Natural killer cell (primary cell): Measurements from ENCODE around the gene FGR. TPM values are rescaled to one million over a fixed set of nuclear protein-coding genes. Genes with fewer than 3 reads are reported as not detected.

Experiments
- ATAC-seq, 3 donors: fragments of 150-1000 bp in 2 of 3; fragments of 200-7000 bp in 1 of 3; cut with Tn5 transposase; 1 replicate in 1 of 3; 2 replicates in 2 of 3; pipeline ENCODE4 v1.10.0; 2021; ENCODE audit warnings: mild to moderate bottlenecking in 2 of 3, moderate library complexity in 2 of 3
- DNase-seq, 2 donors: peaks; one replicate each; pipeline versions ENCODE4 v3.0.0 to v3.0.0-alpha.2; 2013 to 2021; ENCODE audit warnings: mixed read lengths in 1 of 2
- H3K27ac ChIP-seq: one replicate; pipeline ENCODE4 v1.5.1; 2013; ENCODE audit warnings: mild to moderate bottlenecking, low read length
- H3K27me3 ChIP-seq: one replicate; pipeline ENCODE4 v1.6.1; 2013; ENCODE audit warnings: low read length; ENCODE audit not compliant: control insufficient read depth, insufficient read depth
- H3K36me3 ChIP-seq: one replicate; pipeline ENCODE4 v1.6.1; 2013; ENCODE audit warnings: low read length; ENCODE audit not compliant: control insufficient read depth, insufficient read depth
- H3K4me1 ChIP-seq: one replicate; pipeline ENCODE4 v1.6.1; 2013; ENCODE audit warnings: low read length; ENCODE audit not compliant: control insufficient read depth, insufficient read depth
- H3K4me3 ChIP-seq: one replicate; pipeline ENCODE4 v1.5.1; 2013; ENCODE audit warnings: low read length
- H3K9me3 ChIP-seq: one replicate; pipeline ENCODE4 v1.6.1; 2013; ENCODE audit warnings: low read length; ENCODE audit not compliant: control insufficient read depth, insufficient read depth
- H3K27ac Mint-ChIP-seq, 2 donors: one replicate each; pipeline ENCODE4 v1.8.0; 2022; ENCODE audit warnings: mild to moderate bottlenecking in 2 of 2, mixed read lengths in 2 of 2, moderate library complexity in 1 of 2
- H3K27me3 Mint-ChIP-seq, 2 donors: one replicate each; pipeline ENCODE4 v1.8.0; 2022; ENCODE audit warnings: low read depth in 2 of 2, mixed read lengths in 2 of 2
- H3K36me3 Mint-ChIP-seq: one replicate; pipeline ENCODE4 v1.8.0; 2022; ENCODE audit warnings: mixed read lengths
- H3K4me1 Mint-ChIP-seq, 2 donors: one replicate each; pipeline ENCODE4 v1.8.0; 2022; ENCODE audit warnings: mixed read lengths in 2 of 2
- H3K4me3 Mint-ChIP-seq: one replicate; pipeline ENCODE4 v1.8.0; 2022; ENCODE audit warnings: mild to moderate bottlenecking, moderate library complexity, mixed read lengths
- H3K9me3 Mint-ChIP-seq, 2 donors: one replicate each; pipeline ENCODE4 v1.8.0; 2022; ENCODE audit warnings: mixed read lengths in 2 of 2
- CTCF ChIP-seq: fragments of 200-600 bp; IDR thresholded peaks from one replicate; pipeline ENCODE4 v1.8.0; 2022; ENCODE audit warnings: antibody characterized with exemption
- WGBS: methylation state at CpG from one replicate; pipeline ENCODE4 v1.1.7; 2013; ENCODE audit warnings: missing lambda C conversion rate; ENCODE audit not compliant: insufficient coverage; 5-methylcytosine and 5-hydroxymethylcytosine counted together
- intact Hi-C: fragments of 100-400 bp; cut with micrococcal nuclease; formaldehyde crosslinking; loops from one replicate; pipeline ENCODE4 v1.14.2; 2022
- total RNA-seq, 4 donors: library from RNA; stranded (reverse); fragments of 120-200 nt in 1 of 4; gene quantifications; one replicate each; pipeline versions ENCODE4 v1.2.3 to v1.2.4, GENCODE V29; 2013 to 2022

Gene FGR
- total RNA-seq, 3 donors from 2014 or later (not counting 1 experiment from before 2014, with no cell fraction given), result 353 to 452 (median 362) TPM

DNA sequence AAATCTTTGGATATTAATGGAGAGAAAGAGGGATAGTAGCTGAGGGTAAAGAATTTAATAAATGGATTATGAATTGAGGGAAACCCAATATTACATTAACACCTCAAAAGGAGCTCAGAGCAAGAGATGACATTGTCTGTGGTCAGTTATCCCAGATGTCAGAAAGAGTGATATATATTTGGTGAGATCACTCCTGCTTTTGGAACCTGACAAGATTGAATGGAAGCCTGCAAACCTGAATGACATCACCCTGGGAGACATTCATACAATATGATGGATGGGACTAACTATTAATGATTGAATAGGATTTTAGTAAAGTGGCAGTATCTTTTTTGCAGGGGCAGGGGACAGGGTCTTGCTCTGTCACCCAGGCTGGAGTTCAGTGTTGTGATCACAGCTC lies 43.8 kb upstream of the FGR start:
- Mint-ChIP-seq H3K4me3 (no peak overlapping the region), H3K4me1 (no peaks in the 10 kb centered on the region), H3K9me3 (peaks cover 4 to 5% of the 10 kb centered on the region in 2 donors), H3K36me3 (peaks cover 11% of the 10 kb centered on the region), H3K27ac (no peak overlapping the region), H3K27me3 (peaks cover 0 to 8% of the 10 kb centered on the region in 2 donors)
- Histone ChIP-seq H3K4me1 (no peaks in the 10 kb centered on the region), H3K27ac (no peak overlapping the region), H3K4me3 (no peak overlapping the region), H3K27me3 (no peaks in the 10 kb centered on the region), H3K36me3 (no peaks in the 10 kb centered on the region), H3K9me3 (peaks cover 12% of the 10 kb centered on the region)
- DNase-seq, result no peak
- TF ChIP-seq CTCF, result no peak
- ATAC-seq, result no peak
- intact Hi-C loops, result no loop called here

- peaks cover 4% of the 10 kb centered on the region for H3K36me3 Mint-ChIP-seq
- ATAC-seq (no peak), DNase-seq (no peak)
- H3K27me3 Mint-ChIP-seq, result peaks cover 0 to 5% of the 10 kb centered on the region in 2 donors
- no peak overlapping the region for H3K4me3 ChIP-seq
- H3K4me1 ChIP-seq, result peaks cover 12% of the 10 kb centered on the region
- peaks cover 12 to 16% of the 10 kb centered on the region in 2 donors for H3K4me1 Mint-ChIP-seq
- H3K27ac Mint-ChIP-seq, result no peak overlapping the region
- no peak overlapping the region for H3K4me3 Mint-ChIP-seq
- peaks cover 1% of the 10 kb centered on the region in 2 donors for H3K9me3 Mint-ChIP-seq
- no peaks in the 10 kb centered on the region for H3K36me3 ChIP-seq
- 100% methylated on average over 1 of the region's 1 CpG for WGBS
- no peak for TF ChIP-seq CTCF
- no peaks in the 10 kb centered on the region for H3K27me3 ChIP-seq
- H3K9me3 ChIP-seq, result peaks cover 8% of the 10 kb centered on the region
- intact Hi-C loops, result no loop called here
- H3K27ac ChIP-seq, result no peak overlapping the region
Measured at GRCh38 chr1:27676410-27676809, 41.4 kb upstream of the FGR start.

GRCh38 chr1:27672750-27673112 lies 37.7 kb upstream of the FGR start:
- H3K36me3 Mint-ChIP-seq, result no peaks in the 10 kb centered on the region
- Histone ChIP-seq H3K9me3 (no peaks in the 10 kb centered on the region), H3K27me3 (no peaks in the 10 kb centered on the region), H3K36me3 (no peaks in the 10 kb centered on the region), H3K4me1 (peaks cover 33% of the 10 kb centered on the region), H3K27ac (peak overlapping the region; percentile 85), H3K4me3 (no peak overlapping the region)
- TF ChIP-seq CTCF, result no peak
- DNase-seq (no peak), ATAC-seq (no peak)
- intact Hi-C loops, result loop anchor here (1.0 to 5.0 kb wide), 2 partner anchors 53 to 100 kb away; partner anchors contain the start of genes FAM76A and STX12
- H3K4me3 Mint-ChIP-seq, result peak overlapping the region; percentile 97
- peaks cover 28 to 29% of the 10 kb centered on the region in 2 donors for H3K4me1 Mint-ChIP-seq
- no peaks in the 10 kb centered on the region for H3K27me3 Mint-ChIP-seq
- H3K9me3 Mint-ChIP-seq, result no peaks in the 10 kb centered on the region
- H3K27ac Mint-ChIP-seq, result peak overlapping the region; percentile 87 to 96
